Measurements from ENCODE around the gene CD2AP. TPM values are rescaled to one million over a fixed set of nuclear protein-coding genes. Genes with fewer than 3 reads are reported as not detected.

Gene CD2AP
- total and polyA plus RNA-seq, 2 of the 8 experiments (the other 6 are each of a cell fraction or from before 2014, with no cell fraction given), result 8.6 to 75.6 TPM

GRCh38 chr6:47663462-47664216 is 186.1 kb downstream of the CD2AP start (continued):
- TF ChIP-seq CTBP2 (IDR thresholded peaks at IDR 0.05; ENCODE audit: borderline replicate concordance, insufficient read depth, insufficient read length, low read length), result no peak
- peak; percentile 63; the same call in 1 of the 2 replicates for TF ChIP-seq TCF12 (IDR thresholded peaks at IDR 0.05; ENCODE audit: low read depth, low read length)
- no peak for TF ChIP-seq TEAD4 (IDR thresholded peaks at IDR 0.05; ENCODE audit: low read depth, low read length)
- no peak for TF ChIP-seq POU5F1 (IDR thresholded peaks at IDR 0.05; ENCODE audit: low read depth, low read length)
- no peak for TF ChIP-seq KDM5A (IDR thresholded peaks at IDR 0.05; ENCODE audit: low read length)
- no peak for TF ChIP-seq MAX (IDR thresholded peaks at IDR 0.05)
- no peak for TF ChIP-seq BRCA1 (IDR thresholded peaks at IDR 0.05; ENCODE audit: low read depth, low read length)
- TF ChIP-seq CTCF (IDR thresholded peaks at IDR 0.05; ENCODE audit: control extremely low read depth in 1 of 3, insufficient read depth in 1 of 3, low read depth in 1 of 3, low read length in 3 of 3), result no peak
- no peak for TF ChIP-seq SP2 (IDR thresholded peaks at IDR 0.05; ENCODE audit: low read length)
- TF ChIP-seq POLR2AphosphoS5 (IDR thresholded peaks at IDR 0.05; ENCODE audit: low read depth, low read length), result no peak
- no peak for TF ChIP-seq SUZ12 (IDR thresholded peaks at IDR 0.05; ENCODE audit: low read length)
- no peak for TF ChIP-seq JUN (IDR thresholded peaks at IDR 0.05; ENCODE audit: low read depth, low read length)
